Endothelial cell of umbilical vein (primary cell): ENCODE data around the gene RAB7A. TPM values are rescaled to one million over a fixed set of nuclear protein-coding genes. Genes with fewer than 3 reads are reported as not detected.

Experiments used
- BruUV-seq: library from RNA; stranded (reverse); fragments of 400-500 nt; replicated peaks from 2 replicates; lab custom pipeline; 2021; lab: Mats Ljungman, UMichigan
- CTCF ChIA-PET: fragments of 300-600, 350-600 bp; sonication (Branson Sonifier 250); formaldehyde crosslinking; loops from one replicate; lab custom pipeline; 2021; ENCODE audit warnings: antibody characterized with exemption, inconsistent platforms; lab: Charles Lee
- POLR2A ChIA-PET: fragments of 300-600, 350-600 bp; sonication (Branson Sonifier 250); formaldehyde crosslinking; loops from one replicate; lab custom pipeline; 2021; ENCODE audit warnings: antibody characterized with exemption, inconsistent platforms; lab: Charles Lee
- DNase-seq: peaks from one replicate; pipeline ENCODE4 v3.0.0-alpha.2; 2011; ENCODE audit warnings: low read depth, low spot score
- FAIRE-seq: peaks from 2 replicates; lab custom pipeline; 2011; peaks lifted over from hg19 to GRCh38; lab: Jason Lieb, UNC
- H2AFZ ChIP-seq: 2 replicates; pipeline ENCODE4 v1.6.0; 2012; ENCODE audit warnings: low read depth, low read length, control low read depth, inconsistent platforms
- H3K27ac ChIP-seq: 2 replicates; pipeline ENCODE4 v1.5.1; 2011; ENCODE audit warnings: low read depth, mild to moderate bottlenecking, control low read depth, low read length, moderate library complexity; ENCODE audit not compliant: insufficient read depth
- H3K27me3 ChIP-seq, 2 experiments: 2 replicates each; pipeline versions ENCODE4 v1.6.0 to v1.6.1; 2011; ENCODE audit warnings: low read length in 2 of 2, mixed read lengths in 1 of 2; ENCODE audit not compliant: control insufficient read depth in 2 of 2, insufficient read depth in 2 of 2
- H3K36me3 ChIP-seq, 2 experiments: 2 replicates in 1 of 2; 3 replicates in 1 of 2; pipeline ENCODE4 v1.5.1; 2011; ENCODE audit warnings: low read length in 2 of 2, mild to moderate bottlenecking in 1 of 2, moderate library complexity in 1 of 2; ENCODE audit not compliant: control insufficient read depth in 2 of 2, insufficient read depth in 2 of 2; ENCODE audit errors: extremely low read depth in 1 of 2
- H3K4me1 ChIP-seq: 3 replicates; pipeline ENCODE4 v1.5.1; 2011; ENCODE audit warnings: mild to moderate bottlenecking, low read length; ENCODE audit not compliant: control insufficient read depth, insufficient read depth; ENCODE audit errors: extremely low read depth
- H3K4me2 ChIP-seq: 2 replicates; pipeline ENCODE4 v1.6.1; 2011; ENCODE audit warnings: low read length, control low read depth, mixed read lengths; ENCODE audit not compliant: insufficient read depth
- H3K4me3 ChIP-seq, 3 experiments: fragments of 200-600 bp in 1 of 3; sonication (generic), shearing (Covaris generic) in 1 of 3; replicated peaks in 1 of 3; 2 replicates each; pipeline ENCODE4 v1.5.1; 2011 to 2016; ENCODE audit warnings: control low read depth in 3 of 3, low read length in 3 of 3, mild to moderate bottlenecking in 2 of 3, inconsistent platforms in 1 of 3, low read depth in 1 of 3, moderate library complexity in 1 of 3; ENCODE audit not compliant: insufficient read depth in 1 of 3
- H3K79me2 ChIP-seq: 2 replicates; pipeline ENCODE4 v1.6.0; 2012; ENCODE audit warnings: low read length, inconsistent platforms; ENCODE audit not compliant: control insufficient read depth, insufficient read depth
- H3K9ac ChIP-seq: replicated peaks from 2 replicates; pipeline ENCODE3; 2011; ENCODE audit warnings: low read length, control low read depth; ENCODE audit not compliant: insufficient read depth; ENCODE audit errors: extremely low read depth
- H3K9me1 ChIP-seq: replicated peaks from 3 replicates; pipeline ENCODE4 v1.6.0; 2011; ENCODE audit warnings: mild to moderate bottlenecking, low read length; ENCODE audit not compliant: control insufficient read depth, insufficient read depth; ENCODE audit errors: extremely low read depth
- H3K9me3 ChIP-seq: replicated peaks from 2 replicates; pipeline ENCODE4 v1.5.1; 2012; ENCODE audit warnings: low read length, inconsistent platforms; ENCODE audit not compliant: control insufficient read depth, insufficient read depth
- H4K20me1 ChIP-seq: replicated peaks from 2 replicates; pipeline ENCODE3; 2011; ENCODE audit warnings: mild to moderate bottlenecking, low read length; ENCODE audit not compliant: control insufficient read depth, insufficient read depth; ENCODE audit errors: extremely low read depth
- EZH2 ChIP-seq: IDR thresholded peaks from 2 replicates; pipeline ENCODE4 v1.6.1; 2012; ENCODE audit warnings: borderline replicate concordance, low read depth, mild to moderate bottlenecking, moderate library complexity, low read length, inconsistent platforms; ENCODE audit not compliant: severe bottlenecking
- FOS ChIP-seq: IDR thresholded peaks from 2 replicates; pipeline ENCODE4 v1.6.1; 2011; ENCODE audit warnings: mild to moderate bottlenecking, low read length, moderate library complexity, borderline replicate concordance; ENCODE audit not compliant: insufficient read depth
- GATA2 ChIP-seq: IDR thresholded peaks from 2 replicates; pipeline ENCODE4 v1.7.0; 2011; ENCODE audit warnings: low read depth, mild to moderate bottlenecking, moderate library complexity, mixed read lengths, low read length; ENCODE audit not compliant: insufficient read length, insufficient read depth
- MAX ChIP-seq: IDR thresholded peaks from 2 replicates; pipeline ENCODE4 v1.6.1; 2011; ENCODE audit not compliant: insufficient read depth, insufficient read length
- MYC ChIP-seq: IDR thresholded peaks from one replicate; pipeline ENCODE4 v1.6.1; 2011; ENCODE audit warnings: mild to moderate bottlenecking, low read depth, low read length
- POLR2A ChIP-seq: IDR thresholded peaks from 2 replicates; pipeline ENCODE4 v1.6.1; 2012; ENCODE audit warnings: low read depth, mild to moderate bottlenecking, control low read depth, low read length
- POLR2AphosphoS5 ChIP-seq: IDR thresholded peaks from 2 replicates; pipeline ENCODE4 v1.6.1; 2012; ENCODE audit warnings: low read depth, mild to moderate bottlenecking, control low read depth, low read length, moderate library complexity; ENCODE audit not compliant: insufficient read depth
- dilution Hi-C: fragments of 300-500 bp; cut with MboI; formaldehyde crosslinking; loops from one replicate; pipeline ENCODE4 v1.15.0; 2019; ENCODE audit warnings: low sequenced_read_pairs; ENCODE audit not compliant: extremely low pct_ligation_motif_present
- intact Hi-C: fragments of 100-400 bp; cut with micrococcal nuclease; formaldehyde crosslinking; loops from one replicate; pipeline ENCODE4 v1.10.0; 2022
- polyA plus RNA-seq, 4 experiments: library from polyadenylated mRNA; depleted of rRNA in 3 of 4; stranded (reverse) in 3 of 4; unstranded in 1 of 4; fragments of >200 nt; gene quantifications; 2 replicates each; pipeline versions ENCODE4 v1.2.1 to v1.2.3, GENCODE V29; 2011 to 2012; ENCODE audit warnings: missing spikeins in 1 of 4
- total RNA-seq: library from RNA; stranded (reverse); gene quantifications from 2 replicates; pipeline ENCODE4 v1.2.3, GENCODE V29; 2021
- TF ChIP-seq, protein P1 (sequence below), 2 donors: IDR thresholded peaks; 1 replicate in 1 of 2; 2 replicates in 1 of 2; pipeline ENCODE4 v1.5.1; 2011; ENCODE audit warnings: low read length in 2 of 2, mild to moderate bottlenecking in 2 of 2, moderate library complexity in 2 of 2, control low read depth in 1 of 2, inconsistent platforms in 1 of 2, low read depth in 1 of 2; ENCODE audit not compliant: insufficient read depth in 1 of 2; ENCODE audit errors: extremely low read depth in 1 of 2

The RAB7A gene
- total and polyA plus RNA-seq, 2 donors (not counting 3 experiments of a cell fraction or from before 2014, with no cell fraction given), result 243 to 262 TPM

- H3K9me3 ChIP-seq, result no peaks in the 10 kb centered on the region
- intact Hi-C loops, result no loop called here
- H3K9ac ChIP-seq, result no peak overlapping the region
- CTCF ChIA-PET, result interaction anchor here (1.1 to 2.0 kb wide), 6 partner anchors 11 to 100 kb away, joined by 3 to 18 read pairs (median 4); no protein-coding TSS in a partner anchor
- peaks cover 97% of the 10 kb centered on the region for H3K79me2 ChIP-seq
- no peaks in the 10 kb centered on the region for H3K9me1 ChIP-seq
- H3K4me2 ChIP-seq, result no peak overlapping the region
- H3K36me3 ChIP-seq, result no peaks in the 10 kb centered on the region
- H3K27me3 ChIP-seq, result no peaks in the 10 kb centered on the region
- no peak for TF ChIP-seq GATA2
- no peak for TF ChIP-seq EZH2
- TF ChIP-seq, protein P1, sequence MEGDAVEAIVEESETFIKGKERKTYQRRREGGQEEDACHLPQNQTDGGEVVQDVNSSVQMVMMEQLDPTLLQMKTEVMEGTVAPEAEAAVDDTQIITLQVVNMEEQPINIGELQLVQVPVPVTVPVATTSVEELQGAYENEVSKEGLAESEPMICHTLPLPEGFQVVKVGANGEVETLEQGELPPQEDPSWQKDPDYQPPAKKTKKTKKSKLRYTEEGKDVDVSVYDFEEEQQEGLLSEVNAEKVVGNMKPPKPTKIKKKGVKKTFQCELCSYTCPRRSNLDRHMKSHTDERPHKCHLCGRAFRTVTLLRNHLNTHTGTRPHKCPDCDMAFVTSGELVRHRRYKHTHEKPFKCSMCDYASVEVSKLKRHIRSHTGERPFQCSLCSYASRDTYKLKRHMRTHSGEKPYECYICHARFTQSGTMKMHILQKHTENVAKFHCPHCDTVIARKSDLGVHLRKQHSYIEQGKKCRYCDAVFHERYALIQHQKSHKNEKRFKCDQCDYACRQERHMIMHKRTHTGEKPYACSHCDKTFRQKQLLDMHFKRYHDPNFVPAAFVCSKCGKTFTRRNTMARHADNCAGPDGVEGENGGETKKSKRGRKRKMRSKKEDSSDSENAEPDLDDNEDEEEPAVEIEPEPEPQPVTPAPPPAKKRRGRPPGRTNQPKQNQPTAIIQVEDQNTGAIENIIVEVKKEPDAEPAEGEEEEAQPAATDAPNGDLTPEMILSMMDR (IDR thresholded peaks at IDR 0.05; ENCODE audit: extremely low read depth in 1 of 2, insufficient read depth in 1 of 2, low read depth in 1 of 2, low read length in 2 of 2), result no peak
- TF ChIP-seq POLR2A, result no peak
- no peak for TF ChIP-seq POLR2AphosphoS5
- no peak for TF ChIP-seq MYC
- no peak for TF ChIP-seq MAX
- no peak for TF ChIP-seq FOS
- POLR2A ChIA-PET, result no interaction called here
- FAIRE-seq (no peak), DNase-seq (no peak)
- no TSS peak for BruUV-seq
- H4K20me1 ChIP-seq, result peaks cover 15% of the 10 kb centered on the region
- H3K27ac ChIP-seq, result no peak overlapping the region
- H2AFZ ChIP-seq, result no peak overlapping the region
- H3K4me1 ChIP-seq, result no peaks in the 10 kb centered on the region
- dilution Hi-C loops, result no loop called here
- H3K4me3 ChIP-seq, result no peak overlapping the region
These were observed 54.3 kb downstream of the RAB7A start for GRCh38 chr3:128780101-128780837.
